GM18951 (cell line): Measurements from ENCODE around the gene CATSPERD.

Experiments
- POLR2A ChIP-seq: IDR thresholded peaks from 4 replicates; pipeline ENCODE4 v1.6.1; 2011; ENCODE audit warnings: mild to moderate bottlenecking; ENCODE audit not compliant: insufficient read length, insufficient read depth; ENCODE audit errors: extremely low read depth
- in situ Hi-C: fragments of 300-500 bp; cut with MboI; formaldehyde crosslinking; loops from one replicate; pipeline ENCODE4 v1.12.0; 2022; ENCODE audit warnings: low sequenced_read_pairs, mixed read lengths, inconsistent platforms; ENCODE audit not compliant: unreplicated experiment

Gene CATSPERD

GRCh38 chr19:5811117-5811516 is 90.7 kb downstream of the CATSPERD start:
- TF ChIP-seq POLR2A = no peak
- in situ Hi-C loops = no loop called here

- in situ Hi-C loops = no loop called here
- no peak for TF ChIP-seq POLR2A
Observed at GRCh38 chr19:5814123-5814851, 93.8 kb downstream of the CATSPERD start.

- TF ChIP-seq POLR2A = no peak
- in situ Hi-C loops = no loop called here
Observed at GRCh38 chr19:5814852-5815246, 94.4 kb downstream of the CATSPERD start.

GRCh38 chr19:5817218-5817617 is 96.8 kb downstream of the CATSPERD start:
- in situ Hi-C loops = no loop called here
- TF ChIP-seq POLR2A = no peak

- in situ Hi-C loops = no loop called here
- TF ChIP-seq POLR2A = no peak
Observed at GRCh38 chr19:5818594-5818993, 98.2 kb downstream of the CATSPERD start.

- TF ChIP-seq POLR2A = no peak
- in situ Hi-C loops = no loop called here
Observed at GRCh38 chr19:5820785-5821184, 100.3 kb downstream of the CATSPERD start.

- in situ Hi-C loops = no loop called here
- no peak for TF ChIP-seq POLR2A
Observed at GRCh38 chr19:5821521-5822180, 101.2 kb downstream of the CATSPERD start.

- no peak for TF ChIP-seq POLR2A
- in situ Hi-C loops = no loop called here
Observed at GRCh38 chr19:5822181-5822844, 101.9 kb downstream of the CATSPERD start.

GRCh38 chr19:5823579-5824281 is 103.3 kb downstream of the CATSPERD start:
- no peak for TF ChIP-seq POLR2A
- in situ Hi-C loops = no loop called here

- TF ChIP-seq POLR2A = no peak
- in situ Hi-C loops = no loop called here
Observed at GRCh38 chr19:5824751-5825150, 104.3 kb downstream of the CATSPERD start.

- in situ Hi-C loops = no loop called here
- TF ChIP-seq POLR2A = no peak
Observed at GRCh38 chr19:5825178-5825577, 104.7 kb downstream of the CATSPERD start.

GRCh38 chr19:5826531-5827341 is 106.3 kb downstream of the CATSPERD start:
- in situ Hi-C loops = no loop called here
- no peak for TF ChIP-seq POLR2A

- TF ChIP-seq POLR2A = no peak
- in situ Hi-C loops = no loop called here
Observed at GRCh38 chr19:5827342-5827890, 107.0 kb downstream of the CATSPERD start.
